NAMALWA (cell line): ENCODE data around the gene ATP2C2.
"Not testable (repeated sequence)": the region's sequence is repeated elsewhere in the genome, so short reads cannot be mapped to it uniquely, and the experiment has no call there.

Experiments used
- DNase-seq: peaks from one replicate; pipeline ENCODE4 v3.0.0-alpha.2; 2015; ENCODE audit warnings: low spot score

ATP2C2 gene

GRCh38 chr16:84368308-84368996 is at the start of gene ATP2C2:
TSS of gene ATP2C2 (plus strand) at chr16:84368538. CDS start at chr16:84368616, 78 bp downstream.
- no peak for DNase-seq

DNA sequence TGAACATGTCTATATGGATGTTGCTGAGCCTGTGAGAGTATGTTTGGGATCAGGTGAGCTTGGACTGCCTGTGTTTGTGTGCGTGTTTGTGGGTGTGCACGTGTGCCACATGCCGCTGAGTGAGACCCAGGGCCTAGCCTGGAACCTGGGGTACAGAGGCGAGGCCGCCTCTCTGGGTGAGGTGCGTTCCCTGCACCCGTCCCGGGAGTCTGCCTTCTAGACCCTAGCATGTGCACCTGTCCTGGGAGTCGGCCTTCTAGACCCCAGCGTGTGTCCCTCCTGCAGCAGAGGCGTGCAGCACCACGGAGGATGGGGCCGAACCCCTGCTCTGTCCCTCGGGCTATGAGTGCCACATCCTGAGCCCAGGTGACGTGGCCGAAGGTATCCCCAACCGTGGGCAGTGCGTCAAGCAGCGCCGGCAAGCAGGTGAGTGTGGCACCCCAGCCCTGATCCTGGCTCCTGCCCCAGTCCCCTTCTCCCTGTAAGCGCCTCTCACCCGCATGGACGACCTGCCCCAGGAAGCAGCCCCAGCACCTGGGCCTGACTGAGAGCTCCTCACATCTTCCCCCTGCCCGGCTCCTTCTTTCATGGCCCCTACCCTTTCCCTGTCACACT is 49.1 kb upstream of the ATP2C2 start:
- no peak for DNase-seq

DNA sequence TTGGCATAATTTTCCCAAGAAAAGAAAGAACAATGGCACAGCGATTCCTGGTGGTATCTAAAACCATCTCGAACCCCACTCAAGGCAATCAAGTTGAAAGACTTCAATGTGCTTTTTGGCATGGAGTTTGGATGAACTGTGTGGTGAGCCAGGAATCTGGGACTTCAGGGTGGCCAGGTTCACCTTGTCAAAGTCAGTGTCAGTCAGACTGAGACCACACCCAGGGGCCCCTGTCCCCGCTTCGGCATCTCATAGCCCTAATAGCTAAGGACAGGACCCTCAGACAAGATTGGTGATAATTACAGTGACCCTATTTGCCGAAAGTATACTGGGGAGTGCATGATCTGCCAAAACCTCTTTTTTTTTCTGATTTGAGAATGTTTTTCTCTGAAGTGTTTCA is 47.8 kb upstream of the ATP2C2 start:
- DNase-seq: no peak

DNA sequence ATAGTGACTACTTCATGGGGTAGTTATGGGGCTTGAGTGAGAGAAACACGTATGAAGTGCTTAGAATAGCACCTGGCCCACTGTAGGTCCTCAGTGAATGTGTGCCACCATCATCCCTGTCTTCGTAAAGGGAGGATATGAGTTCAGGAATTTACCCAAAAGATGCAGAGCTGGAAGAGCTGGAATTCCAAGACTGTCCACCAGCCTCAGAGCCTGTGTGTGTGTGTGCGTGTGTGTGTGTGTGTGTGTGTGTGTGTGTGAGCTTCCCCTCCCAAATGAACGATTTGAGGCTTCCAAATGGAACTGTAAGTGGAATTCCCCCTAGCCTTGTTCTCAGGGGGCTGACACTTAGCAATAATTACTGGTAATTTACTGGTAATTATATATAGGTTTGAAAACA is 46.4 kb upstream of the ATP2C2 start:
- DNase-seq: no peak

DNA sequence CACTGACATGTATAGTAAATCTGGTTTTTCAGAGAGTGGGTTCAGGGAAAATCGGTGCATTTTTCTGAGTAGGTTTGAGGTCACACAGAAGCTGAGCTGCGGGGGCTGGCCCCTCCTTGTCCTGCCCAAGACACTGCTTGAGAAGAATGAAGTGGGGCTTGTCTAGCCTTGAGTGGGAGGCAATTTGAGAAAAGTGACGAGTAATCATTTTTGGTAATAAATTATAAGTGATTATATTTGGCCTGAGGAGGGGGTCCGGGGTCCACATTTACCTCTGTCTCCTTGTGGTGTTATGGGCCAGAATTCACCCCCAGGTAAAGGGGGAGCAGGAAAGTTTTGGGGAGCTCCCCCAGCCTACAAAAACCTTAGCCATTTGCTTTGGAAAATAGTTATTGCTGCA is 45.6 kb upstream of the ATP2C2 start:
- no peak for DNase-seq

DNA sequence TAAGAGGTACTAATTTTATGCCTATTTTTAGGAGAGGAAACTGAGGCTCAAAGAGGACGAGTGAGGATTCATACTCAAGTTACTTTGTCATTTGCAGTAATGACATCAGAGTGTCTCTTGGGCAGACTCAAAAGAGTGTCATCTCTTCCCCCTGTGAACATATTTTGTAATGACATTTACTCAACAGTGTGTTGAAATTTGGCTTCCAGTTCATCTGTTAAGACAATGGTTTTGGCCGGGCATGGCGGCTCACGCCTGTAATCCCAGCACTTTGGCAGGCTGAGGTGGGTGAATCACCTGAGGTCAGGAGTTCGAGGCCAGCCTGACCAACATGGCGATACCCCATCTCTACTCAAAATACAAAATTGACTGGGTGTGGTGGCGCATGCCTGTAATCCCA is 44.7 kb upstream of the ATP2C2 start:
- no peak for DNase-seq

GRCh38 chr16:84324434-84325262 is 43.7 kb upstream of the ATP2C2 start:
- no peak for DNase-seq

GRCh38 chr16:84326545-84326944 is 41.8 kb upstream of the ATP2C2 start:
- DNase-seq: no peak

- DNase-seq: no peak
Measured at GRCh38 chr16:84327926-84328505, 40.3 kb upstream of the ATP2C2 start.

DNA sequence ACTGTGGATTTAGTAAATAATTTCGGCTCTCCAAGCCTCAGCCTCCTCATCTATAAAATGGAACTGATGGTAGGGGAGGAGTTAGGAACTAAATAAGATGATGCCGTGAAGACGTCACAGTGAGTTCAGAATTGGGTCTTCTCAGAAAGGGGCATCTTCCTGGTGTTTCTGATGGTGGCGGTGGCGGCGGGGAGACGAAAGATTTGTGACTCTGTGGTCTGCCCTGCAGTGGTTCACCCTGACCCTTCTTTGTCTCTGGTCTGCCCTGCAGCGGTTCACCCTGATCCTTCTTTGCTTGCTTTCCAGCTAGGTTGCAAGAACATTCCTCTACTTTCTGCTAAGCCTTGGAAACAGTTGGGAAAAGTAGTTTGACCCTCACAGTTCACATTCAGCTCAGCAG is 39.3 kb upstream of the ATP2C2 start:
- no peak for DNase-seq

DNA sequence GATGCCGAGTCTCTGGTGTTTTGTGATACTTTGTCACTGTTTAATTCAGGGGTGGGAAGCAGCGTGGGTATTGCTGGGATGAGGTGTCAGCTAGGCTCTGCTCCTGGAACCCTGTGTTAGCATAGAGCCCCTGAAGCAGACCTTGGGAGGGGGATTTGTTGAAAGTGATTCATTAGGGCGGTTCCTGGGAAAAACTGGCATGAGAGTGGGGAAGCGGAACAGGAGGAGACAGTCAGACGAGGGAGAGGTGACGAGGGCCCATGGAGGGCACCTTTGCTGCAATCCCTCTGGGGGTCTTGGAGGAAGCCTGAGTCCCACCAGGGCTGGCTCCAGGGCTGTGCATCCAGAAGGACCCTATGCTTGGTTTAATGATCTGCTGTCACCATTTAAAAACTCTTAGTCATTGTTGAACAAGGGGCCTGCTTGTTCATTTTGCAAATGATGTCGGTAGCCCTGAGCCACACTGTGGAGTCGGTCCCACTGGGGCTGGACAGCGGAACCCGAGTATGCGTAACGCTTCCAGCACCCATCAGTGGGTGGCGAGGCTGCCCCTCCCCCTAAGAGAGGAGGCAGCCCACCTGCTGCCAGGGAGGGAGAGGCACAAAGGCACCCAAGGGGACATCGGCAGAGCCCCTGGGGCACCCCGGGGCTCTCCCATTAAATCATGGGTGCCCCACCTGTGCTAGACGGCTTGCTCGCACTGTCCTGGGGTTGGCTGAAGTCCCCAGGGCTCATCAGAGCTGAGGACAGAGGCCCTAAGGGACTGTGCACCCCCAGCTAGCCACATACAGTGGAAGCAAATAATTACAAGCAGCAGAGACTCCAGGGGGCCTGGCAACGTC is 38.3 kb upstream of the ATP2C2 start:
- DNase-seq: no peak

GRCh38 chr16:84330685-84331050 is 37.7 kb upstream of the ATP2C2 start:
- DNase-seq: no peak

GRCh38 chr16:84331998-84332780 is 36.1 kb upstream of the ATP2C2 start:
- DNase-seq: no peak

GRCh38 chr16:84332975-84333684 is 35.2 kb upstream of the ATP2C2 start:
- DNase-seq: no peak

DNA sequence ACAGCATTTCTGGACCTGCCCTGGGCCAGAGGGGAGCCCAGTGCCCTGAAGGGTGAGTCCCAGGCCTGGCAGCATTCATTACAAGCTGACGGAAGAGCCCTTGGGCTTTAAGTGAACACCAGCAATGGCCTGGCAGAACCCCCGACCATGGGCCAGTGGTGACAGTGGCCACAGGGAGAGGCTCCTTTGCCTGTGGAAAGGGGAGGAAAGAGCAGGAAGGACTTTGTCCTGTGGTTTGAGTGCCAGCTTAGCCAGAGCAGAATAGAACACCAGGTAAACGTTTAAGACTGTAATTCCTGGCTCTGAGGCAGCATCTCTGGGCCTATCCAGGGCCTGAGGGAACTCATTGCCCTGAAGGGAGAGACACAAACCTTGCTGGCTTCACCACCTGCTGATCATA is 34.3 kb upstream of the ATP2C2 start:
- DNase-seq: no peak

GRCh38 chr16:84334482-84334881 is 33.9 kb upstream of the ATP2C2 start:
- no peak for DNase-seq

DNA sequence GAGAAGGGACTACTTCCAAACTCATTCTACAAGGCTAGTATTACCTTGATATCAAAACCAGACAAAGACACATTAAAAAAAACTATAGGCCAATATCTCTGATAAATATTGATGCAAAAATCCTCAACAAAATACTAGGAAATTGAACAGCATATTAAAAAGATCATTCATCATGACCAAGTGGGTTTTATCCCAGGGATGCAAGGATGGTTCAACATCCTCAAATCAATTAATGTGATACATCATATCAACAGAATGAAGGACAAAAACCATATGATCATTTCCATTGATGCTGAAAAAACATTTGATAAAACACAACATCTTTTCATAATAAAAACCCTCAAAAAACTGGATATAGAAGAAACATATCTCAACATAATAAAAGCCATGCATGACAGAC is 31.1 kb upstream of the ATP2C2 start:
- DNase-seq: not testable (repeated sequence)

- no peak for DNase-seq
Measured at GRCh38 chr16:84339311-84339710, 29.0 kb upstream of the ATP2C2 start.

GRCh38 chr16:84339766-84340165 is 28.6 kb upstream of the ATP2C2 start:
- DNase-seq: no peak

- no peak for DNase-seq
Measured at GRCh38 chr16:84340325-84341040, 27.9 kb upstream of the ATP2C2 start.
